ENCODE results near the gene COPB1. TPM values are rescaled to one million over a fixed set of nuclear protein-coding genes. Genes with fewer than 3 reads are reported as not detected.
A peak's percentile ranks its signal among the peaks of the same experiment; 100 is the strongest.

COPB1 gene
- total RNA-seq, 4 donors from 2014 or later = 73.3 to 279 (median 94.8) TPM

- TF ChIP-seq CTCF (IDR thresholded peaks at IDR 0.05) = no peak
- no peak for TF ChIP-seq POLR2A (IDR thresholded peaks at IDR 0.05)
- Histone ChIP-seq H3K36me3 (no peaks in the 10 kb centered on the region), H3K27ac (no peak overlapping the region), H3K27me3 (no peaks in the 10 kb centered on the region), H3K4me1 (no peaks in the 10 kb centered on the region), H3K9me3 (no peaks in the 10 kb centered on the region), H3K4me3 (no peak overlapping the region)
- intact Hi-C loops (cut with DNase I; ENCODE audit: low total_unique reads) = no loop called here
- no peak for DNase-seq
These were observed 63.7 kb downstream of the COPB1 start for GRCh38 chr11:14435717-14436512.

GRCh38 chr11:14425621-14426020 is 74.0 kb downstream of the COPB1 start:
- no peaks in the 10 kb centered on the region for H3K27me3 ChIP-seq
- no peaks in the 10 kb centered on the region for H3K9me3 ChIP-seq
- intact Hi-C loops (cut with DNase I; ENCODE audit: low total_unique reads) = no loop called here
- no peak overlapping the region for H3K4me3 ChIP-seq
- H3K4me1 ChIP-seq = peaks cover 6 to 9% of the 10 kb centered on the region in 2 donors
- no peak for TF ChIP-seq POLR2A (IDR thresholded peaks at IDR 0.05)
- TF ChIP-seq CTCF (IDR thresholded peaks at IDR 0.05) = no peak
- no peak for DNase-seq
- no peak overlapping the region for H3K27ac ChIP-seq
- no peaks in the 10 kb centered on the region for H3K36me3 ChIP-seq

- peak overlapping the region in 1 of 2 donors; percentile 39 for H3K27ac ChIP-seq
- no peaks in the 10 kb centered on the region for H3K9me3 ChIP-seq
- TF ChIP-seq CTCF (IDR thresholded peaks at IDR 0.05) = no peak
- no peak for TF ChIP-seq POLR2A (IDR thresholded peaks at IDR 0.05)
- no peak for DNase-seq
- no peaks in the 10 kb centered on the region for H3K27me3 ChIP-seq
- H3K36me3 ChIP-seq = no peaks in the 10 kb centered on the region
- H3K4me1 ChIP-seq = peaks cover 6 to 9% of the 10 kb centered on the region in 2 donors
- intact Hi-C loops (cut with DNase I; ENCODE audit: low total_unique reads) = no loop called here
- H3K4me3 ChIP-seq = no peak overlapping the region
These were observed 75.5 kb downstream of the COPB1 start for GRCh38 chr11:14424096-14424495.

GRCh38 chr11:14423633-14424032 is 76.0 kb downstream of the COPB1 start:
- intact Hi-C loops (cut with DNase I; ENCODE audit: low total_unique reads) = no loop called here
- no peak for DNase-seq
- H3K27me3 ChIP-seq = no peaks in the 10 kb centered on the region

More at GRCh38 chr11:14423633-14424032, 76.0 kb downstream of the COPB1 start:
- Histone ChIP-seq H3K27ac (peak overlapping the region; percentile 39), H3K4me1 (peaks cover 6 to 9% of the 10 kb centered on the region in 2 donors), H3K4me3 (no peak overlapping the region), H3K36me3 (no peaks in the 10 kb centered on the region), H3K9me3 (no peaks in the 10 kb centered on the region)
- no peak for TF ChIP-seq CTCF (IDR thresholded peaks at IDR 0.05)
- no peak for TF ChIP-seq POLR2A (IDR thresholded peaks at IDR 0.05)

Data from uterus (tissue), 4 donors.